SKM-1 treated with dmso at 0.1 percent for 144 hours (cell line): Measurements from ENCODE around the gene RTN3.
"Not testable (repeated sequence)": the region's sequence is repeated elsewhere in the genome, so short reads cannot be mapped to it uniquely, and the experiment has no call there.

ENCODE experiments used
- DNase-seq: peaks from one replicate; lab custom pipeline; 2025; ENCODE audit not compliant: unreplicated experiment; lab: John Stamatoyannopoulos, UW

The RTN3 gene

DNA sequence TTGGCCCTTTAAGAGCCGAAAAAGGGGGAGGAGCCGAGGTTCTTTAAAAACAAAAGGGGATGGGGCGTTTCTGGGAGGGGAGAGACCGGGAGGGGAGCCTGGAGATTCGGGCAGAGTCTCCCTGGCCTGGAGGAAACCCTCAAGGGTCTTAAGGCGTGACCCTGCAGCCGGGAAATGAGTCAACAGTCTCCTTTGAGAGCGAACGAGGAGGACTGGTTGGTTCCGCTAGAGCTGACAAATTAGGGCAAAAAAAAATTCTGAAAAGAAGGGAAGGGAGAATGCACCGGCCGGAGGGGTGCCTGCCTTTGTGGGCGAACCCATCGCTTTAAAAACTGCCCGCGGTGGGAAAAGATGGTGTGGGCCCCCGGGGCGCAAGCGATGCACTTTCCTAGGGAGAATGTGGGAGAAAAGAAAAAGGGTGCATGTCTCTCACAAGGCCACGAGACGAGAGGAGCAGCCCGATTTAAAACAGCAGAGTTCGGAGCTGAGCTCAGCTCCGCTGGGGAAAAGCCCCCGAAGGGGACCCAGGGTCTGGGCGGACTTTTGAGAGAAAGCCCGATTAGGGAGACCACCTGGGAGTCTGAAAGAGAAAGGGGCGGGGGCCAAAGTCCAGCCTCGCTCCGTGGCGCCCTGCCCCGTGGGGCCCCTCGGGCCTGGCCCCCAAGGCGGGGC, 86.4 kb downstream of the RTN3 start:
- peak; percentile 49 for DNase-seq

DNA sequence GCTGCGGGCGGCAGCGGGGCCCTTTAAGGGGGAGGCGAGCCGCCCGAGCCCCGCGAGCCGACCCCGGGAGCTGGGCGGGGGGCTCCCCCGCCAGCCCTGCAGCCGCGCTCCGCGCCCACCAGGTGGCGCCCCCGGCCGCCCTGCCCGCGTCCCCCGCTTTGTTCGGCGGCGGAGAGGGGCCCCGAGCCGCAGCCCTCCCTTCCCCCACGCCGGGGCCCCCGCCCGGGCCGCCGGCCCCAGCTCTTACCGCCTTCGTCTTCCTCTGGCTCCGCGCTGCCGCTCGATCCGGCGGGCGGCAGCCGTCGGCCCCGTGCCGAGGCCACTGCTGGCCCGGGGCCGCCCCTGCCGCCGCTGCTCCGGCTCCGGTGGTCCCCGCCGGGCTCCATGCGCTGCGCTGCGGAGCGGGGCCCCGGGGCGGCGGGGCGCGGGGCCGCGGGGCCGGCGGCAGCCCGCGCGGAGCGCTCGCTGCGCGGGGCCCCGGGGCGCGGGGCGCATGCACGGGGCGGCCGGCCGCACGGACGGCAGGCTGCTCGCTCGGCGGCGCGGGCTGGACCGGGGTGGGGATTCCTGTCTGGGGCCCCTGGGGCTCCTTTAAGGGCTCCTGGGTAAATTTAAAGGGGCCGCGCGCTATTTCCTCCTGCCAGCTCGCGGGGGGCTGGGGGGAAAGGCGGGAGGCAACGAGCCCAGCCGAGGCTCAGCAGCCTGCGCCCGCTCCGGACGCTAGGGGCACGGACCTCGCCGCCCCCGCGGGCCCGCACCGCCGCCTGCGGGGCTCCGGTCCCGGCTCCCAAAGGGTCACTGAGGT, 87.1 kb downstream of the RTN3 start, which contains the start of gene ZFTA:
TSS of gene ZFTA (minus strand) at position 539 of the 805 bp plus-strand sequence. CDS start at position 386, 153 bp downstream.
- peak; percentile 47 for DNase-seq

DNA sequence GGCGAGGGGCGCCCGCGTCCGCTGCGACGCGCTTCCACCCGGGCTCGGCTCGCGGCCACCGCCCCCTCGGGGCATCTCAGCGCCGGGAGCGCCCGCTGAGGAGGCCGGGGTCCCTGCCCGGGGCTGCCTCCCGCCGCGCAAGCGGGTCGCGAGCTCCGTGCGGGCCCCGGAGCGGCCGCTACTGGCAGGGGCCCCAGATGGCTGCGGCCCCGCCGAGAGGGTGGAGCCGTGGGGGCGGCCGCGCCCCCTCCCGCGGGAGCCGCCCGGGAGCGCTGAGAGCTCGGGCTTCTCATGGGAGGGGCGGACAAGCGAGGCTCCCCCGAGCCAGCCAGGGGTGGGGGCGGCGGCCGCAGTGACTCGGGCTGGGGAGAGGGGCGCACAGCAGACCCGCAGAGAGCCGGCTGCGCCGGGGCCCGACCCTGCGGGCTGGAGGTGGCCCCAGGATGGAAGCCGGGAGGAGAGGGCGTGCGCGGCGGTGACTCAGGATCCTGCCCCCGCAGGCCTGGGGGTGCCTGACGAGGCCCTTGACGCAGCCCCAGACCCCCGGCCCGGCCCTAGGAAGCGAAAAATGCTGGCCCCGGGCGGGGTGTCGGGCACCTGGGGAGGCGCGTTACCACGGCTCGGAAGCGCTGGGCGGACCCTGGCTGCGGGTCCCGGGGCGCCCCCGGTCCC, 87.9 kb downstream of the RTN3 start:
- peak; percentile 7 for DNase-seq

DNA sequence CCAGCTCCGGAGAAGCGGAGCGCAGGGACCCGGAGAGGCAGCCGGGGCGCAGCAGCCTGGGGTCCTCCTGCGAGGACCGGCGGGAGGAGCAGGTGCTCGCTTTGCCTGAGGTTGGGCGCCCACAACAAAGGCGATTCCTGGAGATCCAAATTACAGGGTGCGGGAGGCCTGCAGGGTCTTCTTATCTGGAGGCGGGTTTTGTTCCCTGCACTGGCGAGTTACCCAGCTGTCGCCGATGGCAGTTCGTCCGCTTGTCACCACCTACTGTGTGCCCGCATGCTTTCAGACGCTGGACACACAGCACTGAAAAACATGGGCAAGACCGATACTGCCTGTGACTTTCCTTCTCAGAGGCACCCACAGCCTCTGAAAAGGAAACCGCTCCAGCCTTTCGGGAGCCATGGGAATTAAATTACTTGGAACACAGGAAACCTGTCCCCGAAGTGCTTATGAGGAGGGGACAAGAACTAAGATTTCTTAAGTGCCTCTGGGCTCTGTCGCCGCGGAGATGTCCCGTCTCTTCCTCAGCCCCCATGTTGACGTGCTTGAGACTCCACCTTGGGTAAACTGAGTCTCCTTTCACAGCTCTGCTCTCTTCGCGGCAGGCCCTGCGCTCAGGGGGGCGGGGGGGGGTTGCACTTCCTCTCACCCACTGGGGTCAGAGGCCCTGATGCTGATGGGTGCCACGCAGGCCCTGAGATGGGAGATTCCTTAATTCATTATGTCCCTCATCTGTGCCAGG, 88.6 kb downstream of the RTN3 start:
- no peak for DNase-seq

DNA sequence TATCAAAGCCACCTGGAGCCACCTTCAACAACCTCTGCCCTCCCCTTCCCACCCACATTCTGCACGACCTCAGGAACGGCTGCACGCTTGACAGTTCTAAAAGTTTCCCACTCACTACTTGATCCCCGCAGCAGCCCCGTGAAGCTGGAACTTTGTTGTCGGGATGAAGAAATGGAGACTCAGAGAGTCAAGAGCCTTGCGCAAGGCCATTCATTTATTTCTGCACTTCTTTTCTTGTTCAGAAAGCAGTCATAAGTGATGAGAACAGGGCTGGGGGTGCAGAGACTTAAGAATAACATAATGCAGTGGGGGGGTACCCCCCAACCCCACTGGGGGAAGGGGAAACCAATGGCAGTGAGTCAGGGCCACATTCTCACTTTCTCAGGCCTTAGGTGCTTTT, 89.5 kb downstream of the RTN3 start:
- DNase-seq, result no peak

DNA sequence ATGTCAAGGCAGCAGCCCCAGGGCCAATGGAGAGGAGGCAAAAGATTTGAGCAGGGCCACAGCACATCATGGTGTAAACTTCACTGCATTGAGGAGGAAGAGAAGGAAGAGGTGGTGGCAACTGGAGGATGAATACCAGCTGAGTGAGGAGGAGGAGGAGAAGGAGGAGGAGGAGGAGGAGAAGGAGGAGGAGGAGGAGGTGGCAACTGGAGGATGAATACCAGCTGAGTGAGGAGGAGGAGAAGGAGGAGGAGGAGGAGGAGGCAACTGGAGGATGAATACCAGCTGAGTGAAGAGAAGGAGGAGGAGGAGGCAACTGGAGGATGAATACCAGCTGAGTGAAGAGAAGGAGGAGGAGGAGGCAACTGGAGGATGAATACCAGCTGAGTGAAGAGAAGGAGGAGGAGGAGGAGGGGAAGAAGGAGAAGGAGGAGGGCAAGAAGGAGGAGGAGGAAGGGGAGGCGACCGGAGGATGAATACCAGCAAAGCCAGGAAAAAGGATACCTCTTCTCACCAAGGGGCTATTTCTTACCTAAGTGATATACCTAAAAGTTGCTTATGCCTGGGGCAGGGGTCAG, 90.5 kb downstream of the RTN3 start:
- not testable (repeated sequence) for DNase-seq

DNA sequence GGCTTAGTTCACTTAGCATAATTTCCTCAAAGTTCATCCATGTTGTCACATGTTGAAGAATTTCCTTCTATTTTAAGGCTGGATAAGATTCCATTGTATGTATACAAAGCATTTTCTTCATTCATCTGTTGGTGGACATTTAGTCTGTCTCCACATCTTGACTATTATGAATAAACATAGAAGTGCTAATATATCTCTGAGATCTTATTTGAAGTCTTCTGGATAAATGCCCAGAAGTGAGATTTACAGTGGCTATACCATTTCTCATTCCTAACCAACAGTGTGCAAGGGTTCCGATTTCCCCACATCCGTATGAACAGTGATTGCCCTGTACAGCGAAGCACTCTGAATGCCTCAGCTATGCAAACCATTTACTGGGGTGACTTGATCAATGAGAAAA, 93.9 kb downstream of the RTN3 start:
- DNase-seq, result no peak

DNA sequence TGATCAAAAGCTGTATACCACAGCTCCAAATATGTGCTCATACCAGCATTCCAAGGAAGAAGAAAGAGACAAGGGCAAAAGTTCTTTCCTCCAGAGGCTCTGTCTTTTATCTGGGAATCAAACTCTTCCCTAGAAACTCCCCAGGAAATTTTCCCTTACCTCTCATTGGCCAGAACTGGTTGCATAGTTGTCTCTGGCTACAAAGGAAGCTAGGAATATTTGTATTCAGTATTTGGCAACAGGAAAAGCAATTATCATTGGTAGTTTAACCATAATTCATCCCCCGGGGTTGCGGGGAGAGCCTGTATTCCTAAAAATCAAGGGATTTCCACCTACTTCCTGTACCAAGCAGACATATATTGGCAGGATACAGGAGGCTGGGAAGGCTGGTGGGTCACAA, 97.7 kb downstream of the RTN3 start:
- DNase-seq, result no peak

DNA sequence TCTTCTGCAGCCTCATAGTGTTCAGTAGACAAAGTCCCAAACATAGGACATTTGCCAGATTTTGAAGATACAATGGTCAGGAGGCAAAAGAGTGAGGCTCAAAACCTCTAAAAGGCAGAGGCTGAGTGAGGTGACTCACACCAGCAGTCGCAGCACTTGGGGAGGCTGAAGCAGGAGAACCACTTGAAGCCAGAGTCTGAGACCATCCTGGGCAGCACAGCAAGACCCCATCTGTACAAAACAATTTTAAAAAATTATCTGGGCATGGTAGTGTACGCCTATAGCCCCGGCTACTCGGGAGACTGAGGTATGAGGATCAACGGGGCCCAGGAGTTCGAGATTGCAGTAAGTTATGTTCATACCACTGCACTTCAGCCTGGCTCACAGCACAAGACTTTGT, 101.4 kb downstream of the RTN3 start:
- DNase-seq, result no peak

DNA sequence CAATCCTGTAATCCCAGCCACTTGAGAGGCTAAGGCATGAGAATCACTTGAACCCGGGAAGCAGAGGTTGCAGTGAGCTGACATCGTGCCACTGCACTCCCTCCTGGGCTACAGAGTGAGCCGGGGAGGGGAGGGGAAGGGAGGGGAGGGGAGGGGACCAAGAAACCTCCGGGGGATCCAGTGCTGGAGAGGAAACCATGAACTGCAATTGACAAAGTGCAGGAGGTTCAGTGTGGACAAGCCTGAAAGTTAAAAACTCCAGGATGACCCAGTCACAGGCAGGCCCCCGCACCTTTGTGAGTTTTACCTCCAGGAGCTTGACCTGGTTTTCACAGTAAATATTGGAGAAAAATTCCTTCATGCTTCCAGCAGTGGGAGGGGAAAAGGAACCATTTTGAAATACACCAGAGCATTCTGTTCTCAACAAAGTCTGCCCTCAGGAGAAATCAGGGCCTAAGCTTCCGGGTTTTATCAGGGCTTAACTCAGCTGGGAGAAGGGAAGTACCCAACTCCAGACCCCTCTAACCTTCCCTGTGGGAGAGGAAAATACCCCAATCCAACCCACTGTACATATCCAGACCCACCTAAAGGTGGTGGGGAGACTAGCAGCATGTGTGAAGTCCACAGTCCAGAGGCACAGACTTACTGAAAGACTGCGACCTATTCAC, 102.8 kb downstream of the RTN3 start:
- DNase-seq, result no peak

DNA sequence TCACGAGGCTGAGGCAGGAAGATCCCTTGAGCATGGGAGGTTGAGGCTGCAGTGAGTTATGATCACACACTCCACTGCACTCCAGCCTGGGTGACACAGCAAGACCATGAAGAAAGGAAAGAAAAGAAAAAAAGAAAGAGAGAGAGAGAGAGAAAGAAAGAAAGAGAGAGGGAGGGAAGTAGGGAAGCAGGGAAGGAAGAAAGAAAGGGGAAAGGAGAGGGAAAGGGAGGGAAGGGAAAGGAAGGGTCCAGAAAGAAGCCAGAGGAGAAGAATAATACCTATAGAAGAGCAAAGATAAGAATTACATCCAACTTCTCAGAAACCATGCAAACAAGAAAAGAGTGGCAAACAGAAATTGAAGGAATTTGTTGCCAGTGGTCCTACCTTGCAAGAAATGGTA, 104.5 kb downstream of the RTN3 start:
- DNase-seq, result no peak

DNA sequence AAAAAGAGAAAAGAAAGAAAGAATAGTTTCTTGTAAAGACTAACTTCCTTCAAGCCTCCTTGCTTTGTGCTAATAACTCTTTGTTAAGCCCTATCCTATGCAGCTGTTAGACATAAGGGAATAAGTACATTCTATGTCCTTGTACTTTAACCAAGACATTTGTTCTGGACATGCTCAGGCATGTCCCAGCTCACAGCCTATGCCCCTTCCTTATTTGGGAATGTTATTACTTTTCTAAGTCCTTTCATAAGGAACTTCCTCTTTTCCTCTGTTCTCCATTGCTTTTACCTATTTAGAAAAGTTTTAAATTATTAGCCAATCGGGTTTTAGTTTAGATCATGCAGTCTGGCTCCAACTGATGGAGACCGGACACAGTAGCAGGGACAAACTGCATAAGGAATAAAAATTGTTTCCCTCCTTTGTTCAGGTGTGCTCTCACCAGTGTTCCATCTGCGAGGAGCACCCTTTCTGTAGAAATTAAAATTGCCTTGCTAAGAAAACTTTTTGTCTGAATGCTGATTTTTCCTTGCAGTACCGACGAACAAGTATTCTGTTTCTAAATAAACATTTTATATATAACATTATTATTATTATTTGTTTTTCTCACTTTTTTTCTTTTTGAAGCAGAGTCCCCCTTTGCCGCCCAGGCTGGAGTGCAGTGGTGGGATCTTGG, 110.3 kb downstream of the RTN3 start:
- no peak for DNase-seq

DNA sequence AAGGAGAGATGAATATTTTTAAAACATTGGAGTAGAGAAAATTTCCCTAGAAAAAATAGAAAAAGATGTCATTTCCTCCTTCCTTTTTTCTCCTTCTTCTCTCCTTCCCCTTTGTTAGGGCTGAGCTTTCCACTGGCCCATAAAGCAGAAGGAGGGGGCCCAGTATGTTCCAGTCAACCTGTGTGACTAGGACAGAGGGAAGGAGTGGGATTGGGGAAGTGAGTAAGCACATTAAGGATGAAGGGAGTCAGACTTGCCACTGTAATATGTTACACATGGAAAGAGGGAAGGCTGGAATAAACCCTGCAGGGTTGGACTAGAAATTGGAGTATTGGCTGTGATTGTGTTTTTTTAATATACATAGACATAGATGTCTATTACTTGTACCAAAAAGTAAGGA, 111.9 kb downstream of the RTN3 start:
- DNase-seq, result peak; percentile 25

DNA sequence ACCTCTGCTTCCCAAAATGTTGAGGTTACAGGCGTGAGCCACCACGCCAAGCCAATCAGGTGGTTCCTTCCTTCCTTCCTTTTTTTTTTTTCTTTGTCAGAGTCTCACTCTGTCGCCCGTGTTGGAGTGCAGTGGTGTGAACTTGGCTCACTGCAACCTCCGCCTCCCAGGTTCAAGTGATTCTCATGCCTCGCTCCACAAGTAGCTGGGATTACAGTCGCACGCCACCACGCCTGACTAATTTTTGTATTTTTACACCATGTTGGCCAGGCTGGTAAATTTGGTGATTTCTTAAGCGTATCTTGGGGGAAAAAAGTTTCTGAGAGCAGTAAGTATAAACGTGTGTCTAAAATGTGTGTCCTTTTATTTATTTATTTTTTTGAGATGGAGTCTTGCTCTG, 113.8 kb downstream of the RTN3 start:
- DNase-seq, result no peak

DNA sequence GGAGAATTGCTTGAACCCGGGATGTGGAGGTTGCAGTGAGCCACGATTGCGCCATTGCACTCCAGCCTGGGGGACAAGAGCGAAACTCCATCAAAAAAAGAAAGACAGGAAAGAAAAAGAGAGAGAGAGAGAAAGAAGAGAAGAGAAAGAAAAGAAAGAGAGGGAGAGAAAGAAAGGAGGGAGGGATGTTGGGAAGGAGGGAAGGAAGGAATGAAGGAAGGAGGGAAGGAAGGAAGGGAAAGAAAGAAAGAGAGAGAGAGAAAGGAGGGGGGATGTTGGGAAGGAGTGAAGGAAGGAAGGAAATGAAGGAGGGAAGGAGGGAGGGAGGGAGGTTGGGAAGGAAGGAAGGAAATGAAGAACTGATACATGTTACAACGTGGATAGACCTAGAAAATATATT, 119.6 kb downstream of the RTN3 start:
- no peak for DNase-seq

DNA sequence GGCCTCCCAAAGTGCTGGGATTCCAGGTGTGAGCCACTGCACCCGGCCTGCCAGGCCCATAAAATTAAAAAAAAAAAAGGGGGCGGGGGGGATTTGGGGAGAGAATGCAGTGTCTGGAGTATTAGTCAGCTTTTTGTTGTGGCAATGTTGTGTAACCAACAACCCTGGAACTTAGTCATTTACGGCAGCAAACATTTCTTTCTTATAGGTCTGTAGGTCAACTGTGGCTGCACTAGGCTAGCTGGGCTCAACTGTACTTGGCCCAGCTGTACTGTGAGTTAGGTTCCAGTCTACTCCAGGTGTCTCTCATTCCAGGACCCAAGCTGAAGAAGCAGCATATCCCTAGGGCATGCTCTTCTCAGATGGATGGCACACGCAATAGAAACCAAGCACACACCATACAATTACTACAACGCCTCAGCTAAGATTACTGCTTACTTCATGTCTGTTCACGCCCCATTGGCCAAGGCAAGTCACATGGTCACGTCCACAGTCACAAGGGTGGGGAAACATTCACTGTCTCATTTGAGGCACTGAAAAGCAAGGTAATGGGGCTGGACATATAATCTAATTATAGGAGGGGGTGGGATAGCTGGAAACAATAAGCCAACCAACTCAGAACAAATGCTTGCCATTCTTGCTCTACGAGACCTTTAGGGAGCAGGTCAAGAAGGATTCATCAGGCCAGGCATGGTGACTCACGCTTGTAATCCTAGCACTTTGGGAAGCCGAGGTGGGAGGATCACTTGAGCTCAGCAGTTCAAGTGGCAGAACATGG, 121.5 kb downstream of the RTN3 start:
- DNase-seq, result no peak

DNA sequence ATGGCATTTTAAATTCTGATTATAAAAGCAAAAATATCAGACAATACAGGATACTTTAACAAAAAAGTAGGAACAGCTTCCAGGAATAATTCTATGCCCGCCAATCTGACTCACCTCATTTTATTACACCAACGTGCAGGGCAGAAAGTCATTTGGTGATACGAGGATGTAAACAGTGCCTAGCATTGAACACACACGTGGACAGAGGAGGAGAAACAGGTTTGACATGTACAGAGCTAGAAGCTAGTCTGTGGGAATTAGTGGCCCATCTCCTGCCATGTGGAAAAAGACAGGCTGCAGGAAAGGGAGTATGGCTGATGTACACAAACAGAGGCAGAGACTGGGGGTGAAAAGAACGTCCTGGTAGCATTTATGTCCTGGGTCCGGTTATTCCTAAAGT, 123.0 kb downstream of the RTN3 start:
- DNase-seq, result no peak

DNA sequence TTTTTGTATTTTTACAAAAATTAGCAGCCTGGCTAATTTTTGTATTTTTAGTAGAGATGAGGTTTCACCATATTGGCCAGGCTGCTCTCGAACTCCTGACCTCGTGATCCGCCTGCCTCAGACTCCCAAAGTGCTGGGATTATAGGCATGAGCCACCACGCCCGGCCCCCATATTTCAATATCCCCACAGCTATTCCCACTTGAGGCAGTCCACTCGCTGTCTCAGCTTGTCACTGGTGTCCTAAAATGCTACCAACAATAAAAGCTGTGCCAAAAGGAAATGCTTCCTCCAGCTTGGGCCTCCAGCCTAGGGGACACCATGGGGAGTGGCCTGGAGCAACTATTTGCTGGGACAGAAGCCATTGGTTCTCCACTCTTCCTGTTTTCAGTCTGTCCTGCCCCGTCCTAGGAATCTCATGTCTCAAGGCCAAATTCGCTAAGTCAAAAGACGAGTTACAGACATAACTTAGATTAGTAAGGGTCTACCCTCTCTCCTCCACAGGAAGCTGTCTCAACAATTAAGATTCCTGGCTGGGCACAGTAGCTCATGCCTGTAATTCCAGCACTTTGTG, 124.6 kb downstream of the RTN3 start:
- no peak for DNase-seq
